Activated naive CD4-positive, alpha-beta T cell treated with anti-CD3 and anti-CD28 coated beads, Interleukin-2, amount 10 ng/mL, durations not matched to agents 7 days and 5 days (primary cell): ENCODE measurements around the gene EPHA4.

Experiments used
- CTCF ChIA-PET: fragments of 350-600 bp; sonication (Branson Sonifier 250); formaldehyde crosslinking; loops from one replicate; lab custom pipeline; 2021; ENCODE audit warnings: antibody characterized with exemption; lab: Charles Lee
- DNase-seq: peaks from one replicate; pipeline ENCODE4 v3.0.0-alpha.2; 2020
- H3K27ac Mint-ChIP-seq: one replicate; pipeline ENCODE4 v1.8.0; 2021; ENCODE audit warnings: mild to moderate bottlenecking, moderate library complexity, mixed read lengths
- H3K27me3 Mint-ChIP-seq: one replicate; pipeline ENCODE4 v1.8.0; 2021; ENCODE audit warnings: mild to moderate bottlenecking, mixed read lengths
- H3K36me3 Mint-ChIP-seq: one replicate; pipeline ENCODE4 v1.8.0; 2021; ENCODE audit warnings: mixed read lengths
- H3K4me1 Mint-ChIP-seq: one replicate; pipeline ENCODE4 v1.8.0; 2021; ENCODE audit warnings: mixed read lengths
- H3K4me3 Mint-ChIP-seq: one replicate; pipeline ENCODE4 v1.8.0; 2021; ENCODE audit warnings: mild to moderate bottlenecking, moderate library complexity, mixed read lengths
- H3K9me3 Mint-ChIP-seq: one replicate; pipeline ENCODE4 v1.8.0; 2021; ENCODE audit warnings: mixed read lengths

EPHA4 gene

DNA sequence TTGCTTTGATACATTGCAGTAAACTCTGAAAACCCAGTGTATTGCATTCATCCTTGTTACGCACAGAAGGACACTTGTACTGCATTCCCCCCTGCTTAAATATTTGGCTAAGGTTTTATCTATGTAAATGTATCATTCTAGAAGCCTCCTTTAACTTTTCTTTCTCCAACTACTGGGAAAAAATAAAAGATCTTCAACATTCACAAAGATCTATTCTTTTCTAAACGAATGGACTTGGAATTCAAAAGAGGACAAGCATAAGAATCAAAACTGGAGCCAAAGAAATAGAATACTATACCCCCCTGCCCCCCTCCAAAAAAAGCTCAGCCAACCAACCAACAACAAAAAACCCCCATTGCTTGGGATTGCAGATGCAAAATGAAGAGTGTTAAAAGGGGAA is 136.9 kb downstream of the EPHA4 start:
- Mint-ChIP-seq H3K4me3 (no peak overlapping the region), H3K27me3 (peaks cover 4% of the 10 kb centered on the region), H3K36me3 (peaks cover 30% of the 10 kb centered on the region), H3K27ac (no peak overlapping the region), H3K4me1 (no peaks in the 10 kb centered on the region), H3K9me3 (no peaks in the 10 kb centered on the region)
- CTCF ChIA-PET, result no interaction called here
- DNase-seq, result no peak

DNA sequence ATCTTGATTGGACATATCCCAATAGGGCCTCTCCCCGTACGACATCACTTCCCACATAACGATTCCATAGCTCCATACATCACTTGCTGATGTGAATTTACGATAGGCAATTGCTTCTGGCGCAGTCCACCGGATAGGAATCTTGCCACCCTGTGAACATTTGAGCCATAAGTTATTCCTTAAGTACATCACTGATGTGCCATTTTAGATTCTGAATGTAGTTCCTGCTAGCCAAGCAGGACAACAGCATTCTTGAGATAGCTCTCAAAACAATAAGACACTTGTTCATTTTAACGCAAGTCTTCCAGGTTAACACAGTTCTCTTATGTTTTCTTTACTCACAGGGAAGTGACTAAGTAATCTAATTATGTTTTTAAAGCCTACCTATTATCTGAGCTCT is 138.0 kb downstream of the EPHA4 start:
- CTCF ChIA-PET, result no interaction called here
- H3K4me1 Mint-ChIP-seq, result no peaks in the 10 kb centered on the region
- H3K27ac Mint-ChIP-seq, result no peak overlapping the region
- H3K9me3 Mint-ChIP-seq, result no peaks in the 10 kb centered on the region
- no peak overlapping the region for H3K4me3 Mint-ChIP-seq
- peaks cover 33% of the 10 kb centered on the region for H3K36me3 Mint-ChIP-seq
- H3K27me3 Mint-ChIP-seq, result peaks cover 4% of the 10 kb centered on the region
- no peak for DNase-seq

- no peak overlapping the region for H3K27ac Mint-ChIP-seq
- no peaks in the 10 kb centered on the region for H3K4me1 Mint-ChIP-seq
- no peak overlapping the region for H3K4me3 Mint-ChIP-seq
- DNase-seq, result no peak
- H3K36me3 Mint-ChIP-seq, result peaks cover 33% of the 10 kb centered on the region
- CTCF ChIA-PET, result no interaction called here
- H3K9me3 Mint-ChIP-seq, result no peaks in the 10 kb centered on the region
- no peaks in the 10 kb centered on the region for H3K27me3 Mint-ChIP-seq
These were observed 140.6 kb downstream of the EPHA4 start for GRCh38 chr2:221431477-221431876.

GRCh38 chr2:221429741-221430491 is 142.2 kb downstream of the EPHA4 start:
- Mint-ChIP-seq H3K9me3 (no peaks in the 10 kb centered on the region), H3K36me3 (peaks cover 46% of the 10 kb centered on the region), H3K4me1 (no peaks in the 10 kb centered on the region), H3K27ac (no peak overlapping the region), H3K27me3 (no peaks in the 10 kb centered on the region), H3K4me3 (no peak overlapping the region)
- no peak for DNase-seq
- CTCF ChIA-PET, result no interaction called here

DNA sequence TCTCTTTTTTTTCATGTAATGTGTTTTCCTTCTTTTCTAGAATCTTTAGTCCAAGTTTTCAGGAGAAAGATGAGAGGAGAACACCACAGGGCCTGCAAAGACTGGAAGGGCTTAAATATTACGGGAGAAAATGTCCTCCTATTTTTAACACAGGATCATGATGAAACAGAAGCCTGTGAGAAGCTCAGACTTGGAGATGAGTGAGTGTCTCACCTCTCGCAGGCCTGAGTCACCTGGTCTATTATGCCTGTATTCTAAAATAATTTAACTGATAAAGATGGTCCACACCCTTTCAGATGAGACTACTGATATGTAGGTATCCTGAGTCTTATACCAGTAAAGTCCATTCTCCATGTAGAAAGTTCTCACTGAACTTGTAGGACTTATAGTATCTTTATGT is 143.2 kb downstream of the EPHA4 start:
- Mint-ChIP-seq H3K27me3 (no peaks in the 10 kb centered on the region), H3K9me3 (no peaks in the 10 kb centered on the region), H3K36me3 (peaks cover 43% of the 10 kb centered on the region), H3K27ac (no peak overlapping the region), H3K4me1 (no peaks in the 10 kb centered on the region), H3K4me3 (no peak overlapping the region)
- DNase-seq, result no peak
- CTCF ChIA-PET, result no interaction called here

DNA sequence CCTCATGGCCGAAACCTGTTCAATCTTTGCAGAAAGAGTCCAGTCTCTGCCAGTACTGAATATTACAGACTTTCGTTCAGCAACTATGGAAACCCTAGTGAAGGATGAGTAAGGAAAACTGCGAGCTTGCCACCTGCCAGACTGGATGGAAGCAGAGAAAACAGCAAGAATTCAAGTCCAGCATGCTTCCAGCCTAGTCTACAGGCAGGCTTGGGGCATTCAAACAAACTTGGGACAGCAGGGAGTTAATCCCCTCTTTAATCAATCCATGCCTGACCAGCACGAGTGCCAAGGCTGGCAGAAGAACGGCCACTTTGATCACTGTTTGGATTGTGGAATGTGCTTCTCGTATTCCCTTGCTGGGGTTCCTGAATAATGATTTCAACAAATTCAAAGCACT is 145.2 kb downstream of the EPHA4 start:
- peaks cover 38% of the 10 kb centered on the region for H3K36me3 Mint-ChIP-seq
- no peak overlapping the region for H3K4me3 Mint-ChIP-seq
- CTCF ChIA-PET, result no interaction called here
- no peak overlapping the region for H3K27ac Mint-ChIP-seq
- DNase-seq, result no peak
- H3K9me3 Mint-ChIP-seq, result no peaks in the 10 kb centered on the region
- H3K27me3 Mint-ChIP-seq, result no peaks in the 10 kb centered on the region
- H3K4me1 Mint-ChIP-seq, result no peaks in the 10 kb centered on the region

- no peaks in the 10 kb centered on the region for H3K27me3 Mint-ChIP-seq
- no peak for DNase-seq
- no peak overlapping the region for H3K27ac Mint-ChIP-seq
- no peaks in the 10 kb centered on the region for H3K9me3 Mint-ChIP-seq
- CTCF ChIA-PET, result no interaction called here
- no peak overlapping the region for H3K4me3 Mint-ChIP-seq
- H3K36me3 Mint-ChIP-seq, result peaks cover 36% of the 10 kb centered on the region
- peaks cover 1% of the 10 kb centered on the region for H3K4me1 Mint-ChIP-seq
These were observed 146.2 kb downstream of the EPHA4 start for GRCh38 chr2:221425891-221426290.

GRCh38 chr2:221425353-221425752 is 146.8 kb downstream of the EPHA4 start:
- Mint-ChIP-seq H3K27me3 (no peaks in the 10 kb centered on the region), H3K4me1 (peaks cover 6% of the 10 kb centered on the region), H3K4me3 (no peak overlapping the region), H3K27ac (no peak overlapping the region), H3K36me3 (peaks cover 39% of the 10 kb centered on the region), H3K9me3 (no peaks in the 10 kb centered on the region)
- CTCF ChIA-PET, result no interaction called here
- DNase-seq, result no peak

- Mint-ChIP-seq H3K4me3 (no peak overlapping the region), H3K36me3 (peaks cover 46% of the 10 kb centered on the region), H3K27ac (no peak overlapping the region), H3K9me3 (no peaks in the 10 kb centered on the region), H3K4me1 (peaks cover 16% of the 10 kb centered on the region), H3K27me3 (no peaks in the 10 kb centered on the region)
- DNase-seq, result no peak
- CTCF ChIA-PET, result no interaction called here
These were observed 148.8 kb downstream of the EPHA4 start for GRCh38 chr2:221423210-221423804.

DNA sequence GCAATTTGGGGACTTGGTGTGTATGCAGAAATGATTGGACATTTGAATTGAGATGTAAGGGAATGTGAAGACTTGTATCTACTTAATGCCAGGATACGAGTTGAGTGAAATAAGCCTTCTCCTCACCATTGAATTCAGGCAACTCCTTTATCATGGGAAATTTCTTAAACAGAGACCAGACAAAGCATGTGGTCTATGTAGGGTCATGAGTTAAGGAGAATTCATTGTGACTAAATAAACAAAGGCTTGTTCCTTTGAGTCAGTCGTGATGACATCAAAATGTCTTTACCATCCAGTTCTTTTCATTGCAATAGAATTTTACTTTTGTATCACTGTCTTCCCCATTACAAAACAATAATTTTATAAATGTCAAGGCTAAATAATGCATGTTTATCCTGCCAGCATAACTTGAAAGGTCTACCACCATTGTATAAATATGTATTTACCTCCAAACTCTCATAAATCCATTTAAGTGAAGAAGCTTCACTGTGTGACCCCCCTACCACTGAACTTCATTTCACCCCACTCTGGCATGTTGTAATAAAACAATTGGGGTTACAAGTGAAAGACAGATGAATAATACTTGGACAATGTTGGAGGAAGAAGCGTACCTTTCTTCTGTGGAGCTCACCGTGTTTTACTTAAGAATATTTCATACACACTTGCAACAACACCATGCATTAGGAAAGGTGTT is 149.4 kb downstream of the EPHA4 start:
- no peaks in the 10 kb centered on the region for H3K27me3 Mint-ChIP-seq
- no peak overlapping the region for H3K27ac Mint-ChIP-seq
- DNase-seq, result no peak
- CTCF ChIA-PET, result no interaction called here
- peaks cover 16% of the 10 kb centered on the region for H3K4me1 Mint-ChIP-seq
- H3K9me3 Mint-ChIP-seq, result no peaks in the 10 kb centered on the region
- H3K4me3 Mint-ChIP-seq, result no peak overlapping the region
- peaks cover 47% of the 10 kb centered on the region for H3K36me3 Mint-ChIP-seq

- Mint-ChIP-seq H3K27me3 (no peaks in the 10 kb centered on the region), H3K9me3 (no peaks in the 10 kb centered on the region), H3K4me3 (peak overlapping the region; percentile 22), H3K36me3 (peaks cover 36% of the 10 kb centered on the region), H3K4me1 (peaks cover 16% of the 10 kb centered on the region), H3K27ac (peak overlapping the region; percentile 92)
- peak; percentile 41 for DNase-seq
- CTCF ChIA-PET, result no interaction called here
These were observed 151.9 kb downstream of the EPHA4 start for GRCh38 chr2:221420245-221420644.

GRCh38 chr2:221415789-221416188 is 156.3 kb downstream of the EPHA4 start:
- CTCF ChIA-PET, result no interaction called here
- Mint-ChIP-seq H3K4me3 (no peak overlapping the region), H3K27ac (no peak overlapping the region), H3K27me3 (peaks cover 8% of the 10 kb centered on the region), H3K4me1 (peaks cover 14% of the 10 kb centered on the region), H3K36me3 (peaks cover 23% of the 10 kb centered on the region), H3K9me3 (no peaks in the 10 kb centered on the region)
- no peak for DNase-seq

DNA sequence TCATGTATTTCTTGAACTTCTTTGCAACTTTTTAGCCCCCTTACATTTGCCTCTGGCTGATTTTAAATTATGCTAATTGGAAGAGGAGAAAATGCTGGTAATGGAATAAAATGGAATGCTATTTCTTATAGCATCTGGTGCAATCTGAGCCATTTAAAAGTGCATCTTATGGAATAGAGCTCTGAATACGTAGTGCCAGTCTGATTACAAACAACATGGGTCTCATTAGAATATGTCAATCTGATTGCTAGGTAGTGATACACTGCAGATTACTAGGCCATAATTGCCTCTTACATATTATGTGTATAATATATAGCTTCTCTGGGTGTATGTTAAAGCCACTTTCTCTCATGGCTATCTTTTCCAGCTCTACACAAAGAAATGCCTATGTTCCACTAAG is 159.1 kb downstream of the EPHA4 start:
- no peak for DNase-seq
- Mint-ChIP-seq H3K9me3 (no peaks in the 10 kb centered on the region), H3K4me3 (no peak overlapping the region), H3K36me3 (peaks cover 1% of the 10 kb centered on the region), H3K27ac (no peak overlapping the region), H3K4me1 (no peaks in the 10 kb centered on the region), H3K27me3 (peaks cover 19% of the 10 kb centered on the region)
- CTCF ChIA-PET, result no interaction called here

- Mint-ChIP-seq H3K4me3 (no peak overlapping the region), H3K36me3 (no peaks in the 10 kb centered on the region)
These were observed 161.6 kb downstream of the EPHA4 start for GRCh38 chr2:221410487-221410886.

DNA sequence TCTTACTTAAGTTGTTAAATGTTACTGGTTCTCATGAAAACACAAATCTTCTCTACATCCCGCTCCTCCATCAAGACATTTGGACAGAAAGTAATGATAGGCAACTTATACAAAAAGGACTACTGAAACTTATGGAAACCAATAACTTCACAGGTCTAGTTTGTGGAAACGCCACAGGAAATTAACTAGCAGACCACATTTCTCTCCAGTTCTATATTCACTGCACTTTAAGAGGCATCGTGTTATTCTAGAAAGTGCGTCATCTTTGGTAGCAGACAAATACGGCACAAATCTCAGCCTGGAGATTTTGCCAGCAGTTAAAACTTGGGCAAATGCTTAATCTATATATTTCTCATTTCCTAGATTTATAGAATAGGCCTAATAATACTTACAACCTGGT is 164.3 kb downstream of the EPHA4 start:
- no peak overlapping the region for H3K27ac Mint-ChIP-seq
- H3K9me3 Mint-ChIP-seq, result no peaks in the 10 kb centered on the region
- no peak overlapping the region for H3K4me3 Mint-ChIP-seq
- H3K36me3 Mint-ChIP-seq, result no peaks in the 10 kb centered on the region
- DNase-seq, result no peak
- H3K27me3 Mint-ChIP-seq, result peaks cover 37% of the 10 kb centered on the region
- CTCF ChIA-PET, result no interaction called here
- H3K4me1 Mint-ChIP-seq, result no peaks in the 10 kb centered on the region

More at GRCh38 chr2:221410487-221410886, 161.6 kb downstream of the EPHA4 start:
- CTCF ChIA-PET, result no interaction called here
- no peak for DNase-seq
- Mint-ChIP-seq H3K4me1 (no peaks in the 10 kb centered on the region), H3K27ac (no peak overlapping the region), H3K9me3 (no peaks in the 10 kb centered on the region), H3K27me3 (peaks cover 34% of the 10 kb centered on the region)
